ENCODE results near the gene RAE1.

DNA sequence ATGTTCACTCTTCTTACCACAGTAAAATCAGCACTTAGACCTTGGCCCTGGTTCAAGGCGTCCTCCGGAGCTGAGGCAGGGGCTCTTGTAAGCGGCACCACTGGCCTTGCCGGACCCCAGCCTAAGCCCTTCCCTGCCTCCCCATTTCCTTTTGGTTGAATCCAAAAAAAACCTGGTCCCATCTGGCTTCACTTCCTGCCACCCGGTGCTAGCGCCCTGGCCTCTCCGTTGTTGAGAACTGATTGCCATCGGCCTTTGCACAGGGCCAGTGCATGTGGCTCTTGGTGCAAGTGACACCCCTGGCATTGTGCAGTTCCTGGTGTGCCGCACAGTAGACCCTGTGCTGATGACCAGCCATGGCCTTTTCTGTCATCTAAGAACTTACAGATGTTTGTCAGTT, 21.1 kb downstream of the RAE1 start:
- TF ChIP-seq POLR2A (IDR thresholded peaks at IDR 0.05; ENCODE audit: low read length), result no peak
- TF ChIP-seq GATA1 (IDR thresholded peaks at IDR 0.05; ENCODE audit: low read depth, low read length), result no peak

All from erythroblast (primary cell).